Measurements from ENCODE around the gene HSD3B1.
A peak's percentile ranks its signal among the peaks of the same experiment; 100 is the strongest.

Gene HSD3B1

DNA sequence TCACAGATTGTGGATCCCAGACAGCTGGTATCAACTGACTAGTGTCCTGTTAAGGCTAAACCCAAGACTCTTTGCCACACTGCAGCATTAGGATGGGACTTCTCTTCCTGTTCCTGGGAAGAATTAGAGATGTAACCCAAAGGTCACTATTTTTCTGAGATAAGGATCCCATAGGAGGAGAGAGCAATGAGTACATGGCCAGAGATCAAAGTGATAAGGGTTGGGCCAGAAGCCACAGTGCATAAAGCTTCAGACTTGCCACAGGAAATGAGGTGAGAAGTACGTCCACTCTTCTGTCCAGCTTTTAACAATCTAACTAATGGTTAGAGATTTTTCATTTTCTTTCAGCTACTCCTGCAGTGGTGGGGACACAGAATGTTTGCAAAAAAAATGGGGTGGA, at the start of gene HSD3B1:
Gene HSD3B1, plus strand, starts transcription at position 270 of the 400 bp plus-strand sequence. CDS start 267 bp downstream, outside the sequence.
- DNase-seq = no peak

DNA sequence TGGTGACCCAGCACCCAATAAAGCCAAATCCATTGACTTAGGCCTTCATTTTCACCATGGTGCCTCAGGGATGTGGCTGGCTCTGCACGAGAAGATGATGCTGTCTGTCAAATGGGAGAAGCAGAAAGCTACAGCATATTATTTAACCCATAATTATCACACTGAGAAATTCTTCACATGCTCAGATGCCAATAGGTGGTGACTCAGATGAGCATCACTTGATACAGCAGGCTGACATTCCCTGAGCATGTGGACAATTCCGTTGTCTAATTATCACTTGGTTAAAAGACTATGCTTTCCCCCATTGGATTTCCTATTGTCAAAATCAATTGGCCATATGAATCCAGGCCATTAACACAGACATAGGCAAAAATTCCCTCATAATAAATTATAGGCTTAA, 44.0 kb upstream of the HSD3B1 start:
- no peak for DNase-seq

DNA sequence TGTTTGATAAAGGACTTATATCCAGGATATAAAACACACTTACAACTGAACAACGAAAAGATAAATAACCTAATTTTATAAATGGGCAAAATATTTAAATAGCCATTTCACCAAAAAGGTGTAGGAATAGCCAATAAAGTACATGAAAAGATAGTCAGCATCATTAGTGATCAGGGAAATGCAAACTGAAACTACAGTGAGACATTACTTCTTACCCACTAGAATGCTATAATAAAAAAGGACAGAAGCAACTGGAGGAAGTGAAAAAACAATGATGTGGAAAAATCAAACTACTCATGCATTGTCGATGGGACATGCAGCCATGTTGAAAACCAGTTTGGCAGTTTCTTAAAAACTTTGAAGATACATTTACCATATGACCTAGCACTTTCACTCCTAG, 43.4 kb upstream of the HSD3B1 start:
- no peak for DNase-seq

DNA sequence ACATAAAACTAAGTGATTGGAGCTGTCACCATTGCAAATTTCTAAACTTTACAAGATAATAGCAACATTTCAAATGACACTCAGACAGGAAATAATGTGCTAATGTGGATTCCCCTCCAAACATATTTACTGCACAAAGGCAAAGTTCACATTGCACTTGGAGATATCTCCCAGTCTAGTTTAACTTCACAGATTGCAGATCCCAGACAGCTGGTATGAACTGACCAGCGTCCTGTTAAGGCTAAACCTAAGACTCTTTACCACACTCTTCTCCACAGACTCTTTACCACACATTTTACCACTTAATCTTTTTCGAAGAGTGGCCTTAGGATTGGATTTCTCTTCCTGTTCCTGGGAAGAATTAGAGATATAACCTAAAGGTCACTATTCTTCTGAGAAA, 40.6 kb upstream of the HSD3B1 start:
- DNase-seq = no peak

DNA sequence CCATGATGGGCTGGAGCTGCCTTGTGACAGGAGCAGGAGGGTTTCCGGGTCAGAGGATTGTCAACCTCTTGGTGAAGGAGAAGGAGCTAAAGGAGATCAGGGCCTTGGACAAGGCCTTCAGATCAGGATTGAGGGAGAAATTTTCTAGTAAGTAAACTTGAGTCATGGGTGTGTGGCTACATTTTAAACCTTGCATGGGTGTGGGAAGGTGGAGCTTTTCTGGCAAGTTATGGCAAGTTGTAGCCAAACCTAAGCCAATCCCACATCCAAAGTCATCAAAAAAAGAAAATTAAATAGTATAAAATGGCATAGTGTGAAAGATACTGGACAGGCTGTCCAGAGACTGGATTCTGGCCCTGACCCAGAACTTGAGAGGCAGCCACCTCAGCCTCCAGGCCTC, 39.8 kb upstream of the HSD3B1 start:
- no peak for DNase-seq

DNA sequence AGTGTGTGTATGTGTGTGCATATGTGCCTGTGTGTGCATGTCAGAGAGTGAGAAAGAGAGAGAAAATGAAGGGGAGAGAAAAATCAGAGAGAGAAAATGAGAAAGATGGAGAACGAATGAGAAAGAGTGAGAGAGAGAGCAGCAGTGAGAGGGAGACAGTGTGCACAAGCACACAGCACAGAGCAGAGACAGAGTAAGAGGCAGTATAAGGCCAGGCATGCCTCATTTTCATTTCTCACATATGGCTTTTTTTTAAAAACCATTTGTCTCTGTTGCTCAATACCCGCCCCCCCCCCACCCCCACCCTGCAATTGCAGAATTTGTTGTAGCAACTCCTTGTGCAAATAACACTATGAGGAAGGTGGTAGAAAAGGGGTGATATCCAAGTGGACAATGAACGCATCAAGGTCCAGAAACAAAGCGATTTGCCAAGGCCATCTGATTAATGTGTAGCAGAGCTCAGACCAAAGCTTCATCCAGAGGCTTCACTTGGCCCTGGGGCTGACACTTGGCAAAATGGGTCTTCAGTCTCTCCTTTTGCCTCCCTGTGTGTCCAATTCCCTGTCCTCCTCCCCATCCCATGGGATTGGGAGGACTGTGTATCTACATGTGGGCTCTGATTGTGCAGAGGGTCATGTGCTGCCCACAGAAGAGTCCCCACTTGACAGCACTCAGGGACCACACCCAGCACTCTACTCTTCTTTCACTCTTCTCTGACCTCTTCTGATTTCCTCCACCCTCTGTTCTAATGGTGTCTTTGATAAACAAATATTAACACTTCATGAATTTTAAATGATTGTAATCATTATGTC, 38.9 kb upstream of the HSD3B1 start:
- no peak for DNase-seq

DNA sequence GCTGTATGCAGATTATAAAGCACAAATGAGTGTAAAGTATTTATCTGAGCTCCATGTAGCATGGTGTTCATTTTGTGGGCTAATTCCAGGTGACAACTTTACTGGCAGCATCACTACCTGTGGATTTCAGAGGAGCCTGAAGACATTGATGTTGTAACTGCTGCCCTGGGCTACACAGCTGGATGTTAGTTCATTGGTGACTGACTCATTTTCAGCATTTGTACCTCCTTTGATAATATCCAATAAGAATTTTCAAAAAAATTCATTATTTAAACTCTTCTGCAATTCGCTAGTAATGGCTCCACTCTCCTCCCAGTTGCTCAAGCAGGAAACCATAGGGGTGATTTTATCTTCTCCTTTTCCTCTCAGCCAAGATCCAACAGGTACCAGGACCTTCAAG, 37.3 kb upstream of the HSD3B1 start:
- DNase-seq = no peak

DNA sequence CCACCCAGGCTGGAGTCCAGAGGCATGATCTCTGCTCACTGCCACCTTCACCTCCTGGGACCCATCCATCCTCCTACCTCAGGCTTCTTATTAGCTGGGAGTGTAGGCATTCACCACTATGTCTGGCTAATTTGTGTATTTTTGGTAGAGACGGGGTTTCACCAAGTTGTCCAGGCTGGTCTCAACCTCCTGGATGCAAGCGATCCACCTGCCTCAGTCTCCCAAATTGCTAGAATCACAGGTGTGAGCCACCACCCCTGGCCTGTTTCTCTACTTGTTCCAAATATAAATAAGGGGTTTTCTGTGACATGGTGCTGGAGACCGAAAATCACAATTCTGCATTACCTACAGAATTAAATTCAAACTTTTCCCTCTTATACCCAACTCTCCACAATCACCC, 36.6 kb upstream of the HSD3B1 start:
- DNase-seq = no peak

DNA sequence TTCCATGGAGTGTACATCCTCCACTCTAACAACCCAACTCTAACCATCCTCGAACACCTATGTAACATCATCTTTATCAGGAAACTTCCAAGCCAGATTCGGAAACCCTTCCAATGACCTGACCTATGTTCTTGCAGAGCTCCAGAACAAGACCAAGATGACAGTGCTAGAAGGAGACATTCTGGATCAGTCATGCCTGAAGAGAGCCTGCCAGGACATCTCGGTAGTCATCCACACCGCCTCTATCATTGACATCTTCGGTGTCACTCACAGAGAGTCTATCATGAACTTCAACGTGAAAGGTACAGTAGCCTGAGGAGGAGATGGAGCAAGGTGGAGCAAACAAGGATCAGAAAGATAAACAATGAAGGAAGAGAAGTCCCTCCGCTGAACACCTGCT, 36.1 kb upstream of the HSD3B1 start:
- DNase-seq = no peak

DNA sequence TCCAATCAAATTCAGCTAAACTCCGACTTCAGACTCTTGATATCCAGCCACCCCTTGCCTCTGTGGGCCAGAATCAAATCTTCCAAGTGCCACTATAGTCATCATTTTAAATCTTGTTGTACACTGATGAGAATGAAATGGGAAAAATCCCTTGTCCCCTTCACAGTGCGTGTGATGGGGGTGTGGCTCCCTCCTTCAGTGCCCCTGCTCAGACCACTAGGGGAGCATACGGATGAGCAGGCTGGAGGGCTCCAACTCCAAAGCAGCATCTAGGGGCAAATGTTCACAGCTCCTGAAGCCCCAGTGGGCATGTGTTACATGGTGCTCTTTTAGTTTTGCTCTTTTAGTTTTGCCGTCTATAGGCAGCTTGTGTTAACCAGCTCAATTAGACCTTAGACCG, 35.4 kb upstream of the HSD3B1 start:
- no peak for DNase-seq

DNA sequence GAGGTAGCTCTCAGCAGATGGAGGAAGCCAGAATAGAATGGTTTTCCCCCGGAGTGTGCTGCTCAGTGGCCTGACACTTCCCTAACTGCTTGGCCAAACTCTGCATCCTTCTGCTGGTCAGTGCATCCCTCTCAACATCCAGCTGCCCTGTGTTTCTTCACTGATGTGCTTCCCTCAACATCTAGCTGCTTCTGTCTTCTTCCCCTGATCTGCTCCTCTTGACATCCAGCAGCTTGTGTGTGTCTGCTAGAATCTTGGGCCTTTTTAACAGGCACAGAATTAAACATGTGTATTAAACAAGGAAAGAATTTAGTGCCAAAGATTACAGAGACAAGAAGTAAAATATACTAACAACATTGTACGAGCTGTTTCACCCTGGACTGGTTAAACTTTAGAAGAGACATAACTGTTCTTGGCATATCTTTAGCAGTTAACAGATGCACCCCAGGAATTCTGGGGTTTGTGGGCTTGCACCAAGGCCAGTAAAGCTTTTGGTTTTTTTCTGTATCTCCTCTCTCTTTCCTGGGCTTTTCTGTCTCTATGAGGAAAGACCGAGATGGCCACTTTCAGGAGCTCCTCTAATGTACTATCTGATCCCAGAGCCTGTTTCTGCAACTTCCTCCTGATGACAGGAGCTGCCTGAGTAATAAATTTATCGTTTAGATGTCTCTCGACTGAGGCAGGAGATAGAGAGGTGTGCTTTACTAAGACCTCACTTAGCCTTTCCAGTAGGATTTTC, 34.8 kb upstream of the HSD3B1 start:
- no peak for DNase-seq

DNA sequence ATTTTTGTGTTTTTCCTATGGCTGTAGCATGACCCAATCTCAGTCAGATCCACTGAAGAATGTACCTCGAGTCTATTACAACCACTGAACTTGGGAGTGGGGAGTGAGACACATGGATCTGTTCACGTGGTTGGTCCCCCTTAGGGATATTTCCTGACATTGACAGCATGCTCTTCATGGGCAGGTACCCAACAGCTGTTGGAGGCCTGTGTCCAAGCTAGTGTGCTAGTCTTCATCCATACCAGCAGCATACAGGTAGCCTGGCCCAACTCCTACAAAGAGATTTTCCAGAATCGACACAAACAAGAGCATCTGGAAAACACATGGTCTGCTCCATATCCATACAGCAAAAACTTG, 34.2 kb upstream of the HSD3B1 start:
- DNase-seq = no peak

DNA sequence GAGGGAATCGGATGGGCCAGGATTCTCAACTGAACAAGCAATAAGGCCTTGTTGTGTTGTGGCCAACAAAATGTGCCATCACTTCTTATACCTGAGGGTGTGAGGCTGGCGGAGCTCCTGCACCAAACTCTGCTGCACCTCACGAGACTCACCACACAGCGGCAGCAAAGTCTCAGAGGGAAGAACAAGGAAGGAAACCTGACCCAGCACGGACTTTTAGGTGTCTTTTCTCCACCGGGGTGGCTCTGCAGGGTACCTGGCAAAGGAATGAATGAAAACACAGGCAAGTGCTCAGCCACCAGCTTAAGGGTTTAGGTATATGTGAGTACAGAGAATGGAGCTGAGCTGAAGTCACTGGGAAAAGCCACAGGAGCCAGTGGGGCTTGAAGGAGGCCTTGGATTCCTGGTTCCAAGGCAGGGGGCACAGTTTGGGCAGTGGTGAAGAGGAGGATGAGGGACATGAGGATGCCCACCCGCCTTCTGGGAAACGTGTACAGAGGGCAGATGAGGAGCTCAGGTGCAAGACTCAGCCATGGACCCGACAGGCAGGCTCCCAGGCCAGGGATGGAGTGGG, 31.1 kb upstream of the HSD3B1 start:
- DNase-seq = peak; percentile 36

DNA sequence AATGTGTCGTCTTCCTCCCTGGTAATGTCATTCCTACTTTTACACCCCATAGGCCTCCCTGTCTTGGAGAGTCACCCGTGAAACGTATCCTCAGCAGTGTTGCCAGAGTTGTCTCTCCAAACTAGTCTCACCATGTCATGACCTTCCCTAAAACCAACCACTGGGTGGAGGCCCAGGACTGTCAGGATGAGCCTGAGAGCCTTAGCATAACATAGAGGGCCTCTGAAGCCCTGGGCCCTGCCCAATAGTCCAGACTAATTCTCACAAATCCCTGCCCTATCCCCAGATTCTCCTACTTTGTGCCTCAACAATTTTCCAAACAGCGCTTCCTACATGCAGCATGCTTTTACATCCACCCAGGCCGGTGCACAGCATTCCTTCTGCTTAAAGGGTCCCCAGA, 29.3 kb upstream of the HSD3B1 start:
- no peak for DNase-seq

DNA sequence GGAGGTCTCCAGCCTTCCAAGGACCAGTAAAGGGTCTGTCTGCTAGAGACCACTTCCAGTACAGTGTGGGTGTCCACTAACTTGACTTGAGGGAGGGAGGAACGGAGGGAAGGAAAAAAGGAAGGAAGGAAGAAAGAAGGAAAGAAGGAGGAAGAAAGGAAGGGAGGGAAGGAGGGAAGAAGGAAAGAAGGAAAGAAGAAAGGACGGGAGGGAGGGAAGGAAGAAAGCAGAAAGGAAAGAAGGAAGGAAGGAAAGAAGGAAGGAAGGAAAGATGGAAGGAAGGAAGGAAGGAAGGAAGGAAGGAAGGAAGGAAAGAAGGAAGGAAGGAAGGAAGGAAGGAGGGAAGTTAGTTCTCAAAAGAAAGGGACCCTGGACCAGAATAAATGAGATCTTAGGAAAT, 26.8 kb upstream of the HSD3B1 start:
- DNase-seq = no peak

DNA sequence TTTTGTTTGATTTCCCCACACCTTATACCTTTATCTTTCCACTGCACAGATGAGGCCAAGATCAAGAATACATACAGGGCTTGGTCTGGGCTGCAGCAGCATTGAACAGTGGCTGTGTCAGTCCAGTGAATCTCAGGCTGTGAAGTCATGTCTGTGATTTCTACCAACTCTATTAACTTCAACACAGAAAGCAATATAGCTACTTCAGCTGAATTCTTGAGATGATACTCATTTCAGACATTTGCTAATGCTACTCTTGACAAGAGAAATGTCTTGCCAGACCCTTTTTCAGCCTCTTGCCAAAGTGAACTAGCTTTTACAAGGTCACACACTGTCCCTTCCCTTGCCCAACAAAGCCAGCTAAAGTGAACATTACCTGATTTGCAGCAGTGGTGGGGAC, 25.1 kb upstream of the HSD3B1 start:
- DNase-seq = no peak

DNA sequence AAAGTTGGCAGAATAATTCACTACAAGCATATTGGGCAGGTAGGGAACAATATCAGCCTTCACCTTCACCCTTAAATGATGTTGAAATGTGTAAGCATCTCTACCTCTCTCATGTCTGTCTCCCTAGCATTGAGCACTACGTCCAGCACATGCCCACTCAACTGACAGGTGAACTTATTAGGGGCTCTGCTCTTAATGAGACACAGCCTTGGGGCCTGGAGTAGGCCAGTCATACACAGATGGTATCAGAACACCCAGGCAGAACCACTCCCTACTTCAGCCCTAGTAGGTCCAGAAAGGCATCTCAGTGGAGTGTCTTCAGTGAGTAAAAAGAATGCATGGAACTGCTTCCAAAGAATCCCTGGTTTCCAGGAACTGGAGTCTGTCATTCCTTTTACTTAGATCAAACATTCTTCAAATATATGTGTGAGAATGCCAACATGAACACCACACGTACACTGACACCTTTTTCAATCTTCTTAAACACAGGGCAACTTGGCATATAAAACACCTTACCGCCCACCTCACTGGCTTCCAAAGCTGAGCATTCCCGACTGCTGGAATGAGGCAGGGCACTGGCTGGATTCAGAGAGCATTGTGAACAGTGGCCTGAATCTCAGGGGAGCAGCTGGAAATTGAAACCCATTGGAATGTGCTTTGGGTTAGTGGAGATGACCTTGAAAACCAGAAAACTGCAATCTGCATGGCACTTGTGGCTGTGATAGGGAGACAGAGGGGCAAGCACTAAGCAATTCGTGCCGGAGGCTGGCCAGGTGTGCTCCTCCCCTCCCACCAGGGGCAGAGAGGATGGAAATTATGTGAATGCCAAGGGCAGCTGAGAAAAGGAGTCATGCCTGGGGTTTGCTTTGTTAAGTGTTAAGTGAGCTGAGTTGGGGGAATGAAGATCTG, 24.2 kb upstream of the HSD3B1 start:
- no peak for DNase-seq

DNA sequence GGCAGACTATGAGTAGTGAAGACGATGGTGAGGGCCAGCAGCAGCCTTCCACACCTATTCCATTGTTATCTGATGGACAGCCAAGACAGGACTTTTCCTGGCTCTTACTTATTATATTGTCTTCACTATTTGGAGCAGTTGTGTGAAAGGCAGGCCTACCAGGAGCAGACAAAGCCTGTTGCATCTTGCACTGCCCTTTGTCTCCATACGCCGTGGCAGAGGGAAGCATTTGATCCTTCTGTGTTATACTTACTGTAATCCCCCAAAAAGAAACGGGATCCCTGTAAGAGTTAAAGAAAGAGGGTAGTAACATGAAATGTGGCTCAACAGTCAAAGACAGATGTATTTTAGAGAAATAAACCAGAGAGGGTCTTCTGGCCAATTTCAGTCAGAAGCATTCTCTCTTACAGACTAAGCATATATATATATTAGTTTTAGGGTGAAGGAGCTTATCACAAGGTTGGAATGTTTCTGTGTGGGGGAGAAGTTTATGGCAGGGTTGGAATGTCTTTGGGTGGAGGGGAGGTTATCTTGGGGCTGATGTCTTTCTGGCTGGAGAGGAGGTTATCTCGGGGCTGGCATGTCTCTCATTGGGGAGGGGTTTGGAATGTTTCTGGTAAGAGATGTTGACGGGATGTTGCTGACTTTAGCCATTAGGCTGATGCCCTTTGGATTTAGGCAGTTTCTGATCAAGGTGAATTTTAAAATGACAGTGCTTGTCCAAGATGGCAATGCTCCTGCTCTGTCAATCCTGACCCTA, 23.4 kb upstream of the HSD3B1 start:
- DNase-seq = no peak

DNA sequence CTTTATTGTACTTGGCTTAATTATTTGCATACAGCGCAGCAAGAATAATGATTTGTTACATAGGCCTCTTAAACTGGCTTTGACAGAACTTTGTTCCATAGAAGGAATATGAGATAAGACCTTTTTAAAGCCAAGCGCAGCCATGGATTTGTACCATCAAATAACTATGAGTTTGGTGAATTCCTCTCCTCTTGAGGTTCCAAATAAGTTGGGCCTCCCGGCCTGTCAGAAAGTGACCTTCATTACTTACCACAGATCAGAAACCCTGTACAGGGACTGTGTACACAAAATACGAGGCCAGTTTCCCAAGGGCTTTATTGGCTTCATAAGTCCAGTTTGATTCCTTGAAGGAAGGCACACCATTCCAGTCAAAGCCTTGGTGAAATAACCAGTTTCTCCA, 21.8 kb upstream of the HSD3B1 start:
- DNase-seq = no peak

DNA sequence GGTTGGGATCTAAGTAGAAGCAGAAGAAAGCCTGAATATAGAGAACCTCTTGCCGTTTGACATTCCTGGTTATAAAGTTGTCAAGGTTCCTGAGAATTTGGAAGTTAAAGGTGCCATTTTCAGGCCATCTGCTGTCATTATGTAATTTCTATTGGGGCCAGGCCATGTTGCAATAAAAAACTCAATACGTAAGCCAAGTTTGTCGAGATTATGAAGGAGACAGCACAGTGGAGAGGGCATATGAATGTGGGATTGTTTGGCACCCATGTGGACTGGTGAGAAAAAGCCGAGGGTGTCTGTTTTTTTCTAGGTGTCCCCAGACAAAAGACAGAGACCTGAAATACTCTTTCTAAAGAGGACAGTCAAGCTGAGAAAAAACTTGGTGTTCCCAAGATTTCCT, 18.8 kb upstream of the HSD3B1 start:
- DNase-seq = no peak

DNA sequence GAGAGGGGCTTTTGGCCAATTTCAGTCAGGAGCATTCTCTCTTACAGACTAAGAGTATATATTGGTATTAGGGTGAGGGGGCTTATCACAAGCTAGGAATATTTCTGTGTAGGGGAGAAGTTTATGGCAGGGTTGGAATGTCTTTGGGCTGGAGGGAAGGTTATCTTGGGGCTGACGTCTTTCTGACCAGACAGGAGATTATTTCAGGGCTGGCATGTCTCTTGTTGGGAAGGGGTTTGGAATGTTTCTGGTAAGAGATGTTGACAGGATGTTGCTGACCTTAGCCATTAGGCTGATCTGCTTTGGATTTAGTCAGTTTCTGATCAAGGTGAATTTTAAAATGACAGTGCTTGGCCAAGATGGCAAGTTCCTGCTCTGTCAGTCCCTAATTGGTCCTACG, 17.8 kb upstream of the HSD3B1 start:
- DNase-seq = no peak

DNA sequence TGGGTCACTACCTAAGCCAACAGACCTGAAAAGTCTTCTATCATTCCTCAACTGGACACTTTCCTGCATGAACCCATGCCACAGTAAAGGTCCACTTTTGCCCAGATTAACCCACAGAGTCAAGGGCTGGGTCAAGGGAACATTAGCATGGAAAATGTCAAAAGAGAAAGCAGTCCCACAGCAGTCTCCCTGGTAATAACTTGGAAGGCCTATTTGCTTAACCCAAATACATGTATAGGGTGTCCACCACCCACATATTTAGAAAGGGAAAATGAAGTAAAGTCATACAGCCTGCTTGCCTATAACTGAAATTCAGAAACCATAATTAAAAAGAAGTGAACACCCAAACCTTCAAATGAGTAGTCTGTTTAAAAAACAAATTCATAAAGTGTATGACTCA, 16.1 kb upstream of the HSD3B1 start:
- no peak for DNase-seq

DNA sequence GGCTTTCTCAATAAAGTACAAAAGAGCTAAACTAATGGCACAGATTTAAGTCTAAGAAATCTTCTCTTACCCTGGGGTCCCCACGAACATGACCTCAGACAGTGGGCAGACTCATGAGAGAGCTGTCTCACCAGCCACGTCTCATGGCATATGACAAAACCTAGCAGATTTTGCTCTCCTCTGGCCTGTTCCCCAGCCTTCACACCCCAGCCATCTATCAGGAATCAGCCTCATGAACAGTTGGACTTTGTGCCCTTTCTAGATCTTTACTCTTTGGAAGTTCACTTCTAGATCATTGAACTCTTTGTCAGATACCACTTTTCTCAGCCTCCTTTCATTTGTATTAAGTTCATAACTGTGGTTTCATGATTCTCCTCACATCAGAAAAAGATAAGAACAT, 14.2 kb upstream of the HSD3B1 start:
- DNase-seq = no peak
